Stromal cell of bone marrow (primary cell): ENCODE measurements around the gene AHSP.
"Not testable (repeated sequence)": the region's sequence is repeated elsewhere in the genome, so short reads cannot be mapped to it uniquely, and the experiment has no call there.

Experiments used
- DNase-seq: peaks from one replicate; pipeline ENCODE4 v3.0.0-alpha.2; 2012; ENCODE audit warnings: low read depth

The AHSP gene

GRCh38 chr16:31501226-31501965 is 26.3 kb upstream of the AHSP start:
- no peak for DNase-seq

GRCh38 chr16:31501966-31502348 is 25.7 kb upstream of the AHSP start:
- DNase-seq = no peak

- DNase-seq = peak; percentile 41
These were observed 24.7 kb upstream of the AHSP start for GRCh38 chr16:31502981-31503380.

DNA sequence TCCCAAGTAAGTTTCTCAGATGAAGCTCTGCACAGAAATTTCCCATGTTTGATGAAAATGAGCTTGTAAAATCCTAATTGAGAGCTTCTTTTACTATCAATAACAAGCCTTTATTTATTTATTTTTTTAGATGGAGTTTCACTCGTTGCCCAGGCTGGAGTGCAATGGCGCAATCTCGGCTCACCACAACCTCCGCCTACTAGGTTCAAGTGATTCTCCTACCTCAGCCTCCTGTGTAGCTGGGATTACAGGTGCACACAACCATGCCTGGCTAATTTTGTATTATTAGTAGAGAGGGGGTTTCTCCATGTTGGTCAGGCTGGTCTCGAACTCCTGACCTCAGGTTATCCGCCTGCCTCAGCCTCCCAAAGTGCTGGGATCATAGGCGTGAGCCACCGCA is 24.1 kb upstream of the AHSP start:
- DNase-seq = not testable (repeated sequence)

DNA sequence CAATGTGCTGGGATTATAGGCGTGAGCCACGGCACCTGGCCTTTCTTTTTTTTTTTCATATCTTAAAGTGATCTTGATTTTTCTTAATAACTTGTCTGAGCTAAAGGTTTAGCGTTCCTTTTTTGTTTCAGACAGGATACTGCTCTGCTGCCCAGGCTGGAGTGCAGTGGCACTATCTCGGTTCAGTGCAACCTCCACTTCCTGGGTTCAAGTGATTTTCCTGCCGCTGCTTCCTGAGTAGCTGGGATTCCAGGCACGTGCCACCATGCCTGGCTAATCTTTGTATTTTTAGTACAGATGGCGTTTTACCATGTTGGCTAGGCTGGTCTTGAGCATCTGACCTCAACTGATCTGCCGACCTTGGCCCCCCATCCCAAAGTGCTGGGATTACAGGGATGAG is 23.5 kb upstream of the AHSP start:
- DNase-seq = no peak

DNA sequence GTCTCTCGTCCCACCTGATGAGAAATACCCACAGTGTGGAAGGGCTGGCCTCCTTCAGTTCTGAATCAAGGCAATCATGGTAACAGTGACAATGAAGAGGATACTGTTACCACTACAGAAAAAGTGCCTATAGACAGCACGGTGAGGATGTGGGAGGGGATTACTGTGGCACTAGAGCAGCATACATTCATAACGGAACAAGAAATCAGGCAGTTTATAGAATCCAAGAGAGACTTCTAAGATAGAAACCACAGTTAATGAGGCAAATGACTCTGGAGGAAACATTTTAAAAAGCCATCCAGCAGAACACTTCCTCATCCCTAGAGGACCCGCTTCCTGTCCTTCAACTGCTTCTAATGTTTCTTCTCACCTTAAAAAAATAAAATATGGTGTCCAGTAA is 22.2 kb upstream of the AHSP start:
- no peak for DNase-seq

GRCh38 chr16:31507617-31507928 is 20.1 kb upstream of the AHSP start:
- no peak for DNase-seq

DNA sequence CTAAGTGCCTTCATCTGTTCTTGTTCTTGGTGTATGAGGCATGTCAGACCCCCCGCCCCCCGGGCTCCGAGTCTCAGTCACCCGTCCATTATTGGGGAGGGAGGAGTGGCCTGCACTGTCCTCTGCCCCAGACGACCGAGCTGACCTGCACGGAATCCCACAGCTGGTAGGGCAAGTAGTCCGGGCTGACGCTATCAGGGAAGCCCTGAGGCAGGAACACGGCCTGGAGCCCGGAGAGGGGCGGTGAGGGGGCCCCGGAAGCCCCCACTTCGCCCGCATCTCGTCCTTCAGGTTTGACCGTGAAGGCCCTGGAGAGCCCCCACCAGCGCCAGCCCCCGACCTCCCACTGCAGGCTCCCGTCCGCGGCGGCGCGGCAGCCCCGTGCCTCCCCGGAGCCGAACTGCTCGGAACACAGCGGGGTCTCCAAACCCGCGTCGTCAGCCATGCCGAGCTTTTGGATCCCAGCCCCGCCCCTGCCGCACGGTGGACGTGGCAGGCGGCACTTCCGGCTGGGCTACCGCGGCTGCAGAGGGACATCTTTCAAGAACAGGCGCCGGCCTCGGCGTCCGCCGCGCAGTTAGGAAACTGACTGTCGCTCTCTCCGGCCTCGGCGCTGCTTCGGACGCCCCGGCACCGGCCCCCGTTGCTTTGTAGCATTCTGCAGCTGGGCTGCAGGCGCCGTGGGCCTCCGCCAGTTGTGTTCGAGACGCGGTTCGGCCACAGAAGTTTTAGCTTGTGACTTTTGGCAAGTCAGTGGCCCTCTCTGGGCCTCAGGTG is 19.6 kb upstream of the AHSP start, which contains the start of gene RUSF1:
RUSF1 (minus strand) TSS at position 463 of the 777 bp plus-strand sequence; CDS start at position 445, 18 bp downstream.
- DNase-seq = peak; percentile 77

DNA sequence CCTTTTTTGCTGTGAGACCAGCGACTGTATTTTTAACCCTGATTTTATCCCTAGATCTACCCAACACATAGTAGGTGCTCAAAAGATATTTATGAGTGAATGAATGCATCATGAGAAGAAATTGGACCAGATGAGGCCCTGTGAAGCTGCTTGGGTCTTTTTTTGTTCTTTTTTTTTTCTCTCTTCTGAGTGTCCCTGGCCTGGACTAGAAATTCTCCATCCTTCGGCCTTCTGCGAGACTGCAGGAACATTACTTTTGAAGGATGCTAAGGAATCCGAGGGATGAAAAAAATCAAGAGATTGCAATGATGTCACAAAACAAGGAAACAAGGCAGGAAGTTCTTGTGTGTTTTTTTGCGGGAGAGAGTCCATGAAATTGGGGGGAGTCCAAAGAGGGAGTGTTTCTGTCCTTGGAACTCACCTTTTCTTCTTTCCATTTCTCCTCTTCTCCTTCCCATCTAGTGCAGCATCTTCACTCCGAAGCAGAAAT is 18.9 kb upstream of the AHSP start:
- DNase-seq = no peak

DNA sequence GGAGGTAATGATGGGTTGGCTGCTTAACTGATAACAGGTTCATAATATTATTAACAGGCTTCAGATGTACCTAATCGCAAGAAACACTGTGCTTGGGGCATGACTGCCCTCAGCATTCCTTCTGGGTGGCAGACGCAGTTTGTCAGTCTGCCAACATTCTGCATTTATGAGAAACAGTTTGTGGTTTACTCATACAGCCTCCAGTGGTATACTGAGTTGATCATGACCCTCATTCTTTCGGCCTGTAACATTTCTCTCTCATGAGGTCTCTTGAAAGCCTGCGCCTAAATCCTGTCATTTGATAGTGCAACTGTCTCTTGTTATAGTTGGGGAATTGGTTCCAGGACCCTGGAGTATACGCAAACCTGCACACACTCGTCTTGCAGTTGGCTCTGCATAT is 14.6 kb upstream of the AHSP start:
- DNase-seq = peak; percentile 30

DNA sequence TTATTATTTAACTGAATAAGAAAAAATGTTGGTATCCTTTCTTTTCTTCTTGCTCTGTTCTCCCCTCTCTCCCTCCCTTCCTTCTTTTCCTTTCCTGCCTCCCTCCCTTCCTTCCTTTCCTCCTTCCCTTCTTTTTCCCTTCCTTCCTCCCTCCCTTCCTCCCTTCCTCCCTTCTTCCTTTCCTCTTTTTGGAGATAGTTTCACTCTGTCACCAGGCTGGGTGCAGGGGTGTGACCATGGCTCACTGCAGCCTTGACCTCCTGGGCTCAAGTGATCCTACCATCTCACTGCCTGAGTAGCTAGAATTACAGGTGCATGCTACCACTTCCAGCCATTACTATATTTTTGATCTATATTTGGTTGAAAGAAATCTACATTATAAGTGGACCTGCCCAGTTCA is 13.8 kb upstream of the AHSP start:
- DNase-seq = no peak

- DNase-seq = no peak
These were observed 9.8 kb upstream of the AHSP start for GRCh38 chr16:31517800-31518402.

DNA sequence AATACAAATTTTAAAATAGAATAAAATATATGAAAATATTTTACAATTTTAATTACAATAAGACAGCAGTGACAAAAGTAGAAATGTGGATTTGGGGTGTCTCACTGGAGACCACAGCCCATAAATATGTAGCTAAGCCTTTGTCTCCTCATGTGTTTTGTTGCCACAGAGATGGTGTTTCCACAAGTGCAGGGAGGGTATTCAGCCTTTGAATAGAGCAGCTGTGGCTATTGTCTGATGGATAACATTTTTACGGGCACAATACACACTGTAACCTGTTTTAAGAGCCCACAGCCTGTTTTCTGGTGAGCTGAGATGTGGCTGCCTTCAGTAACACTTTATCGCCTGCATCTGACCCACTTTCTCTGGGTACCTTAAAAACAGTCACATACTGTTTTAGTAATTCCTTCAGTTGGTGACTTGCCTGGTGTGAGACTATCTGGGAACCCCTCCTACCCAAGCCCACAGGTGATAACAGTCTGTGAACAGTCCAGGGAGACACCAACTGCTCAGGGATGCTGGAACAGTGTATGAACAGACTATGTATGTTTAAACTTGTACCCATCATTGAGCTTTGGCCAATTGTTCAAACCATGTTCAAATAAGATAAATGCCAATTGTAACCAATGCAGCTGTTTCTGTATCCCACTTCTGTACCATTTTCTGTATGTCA is 7.8 kb upstream of the AHSP start:
- no peak for DNase-seq

DNA sequence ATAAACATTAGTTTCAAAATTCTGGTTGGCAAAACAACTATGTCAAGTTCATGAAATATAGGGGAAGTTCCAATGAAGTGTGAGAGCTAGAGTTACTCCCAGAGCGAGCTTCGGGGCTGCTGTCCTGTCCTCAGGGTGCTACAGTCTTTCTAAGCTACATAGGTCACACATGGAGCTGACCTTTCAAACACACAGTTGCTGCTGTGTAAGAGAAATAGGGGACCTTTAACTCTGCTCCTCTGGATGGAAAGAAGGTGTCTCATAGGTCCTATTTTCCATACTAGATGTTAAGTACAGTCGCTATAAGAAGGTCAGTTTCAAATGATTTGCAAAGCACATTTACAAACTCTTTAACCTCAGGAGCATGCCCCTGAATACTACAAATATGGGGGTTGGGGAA is 6.3 kb upstream of the AHSP start:
- DNase-seq = no peak

- no peak for DNase-seq
These were observed 5.6 kb upstream of the AHSP start for GRCh38 chr16:31522071-31522470.

- not testable (repeated sequence) for DNase-seq
These were observed 3.9 kb upstream of the AHSP start for GRCh38 chr16:31523768-31524167.

GRCh38 chr16:31525113-31525512 is 2.6 kb upstream of the AHSP start:
- no peak for DNase-seq

DNA sequence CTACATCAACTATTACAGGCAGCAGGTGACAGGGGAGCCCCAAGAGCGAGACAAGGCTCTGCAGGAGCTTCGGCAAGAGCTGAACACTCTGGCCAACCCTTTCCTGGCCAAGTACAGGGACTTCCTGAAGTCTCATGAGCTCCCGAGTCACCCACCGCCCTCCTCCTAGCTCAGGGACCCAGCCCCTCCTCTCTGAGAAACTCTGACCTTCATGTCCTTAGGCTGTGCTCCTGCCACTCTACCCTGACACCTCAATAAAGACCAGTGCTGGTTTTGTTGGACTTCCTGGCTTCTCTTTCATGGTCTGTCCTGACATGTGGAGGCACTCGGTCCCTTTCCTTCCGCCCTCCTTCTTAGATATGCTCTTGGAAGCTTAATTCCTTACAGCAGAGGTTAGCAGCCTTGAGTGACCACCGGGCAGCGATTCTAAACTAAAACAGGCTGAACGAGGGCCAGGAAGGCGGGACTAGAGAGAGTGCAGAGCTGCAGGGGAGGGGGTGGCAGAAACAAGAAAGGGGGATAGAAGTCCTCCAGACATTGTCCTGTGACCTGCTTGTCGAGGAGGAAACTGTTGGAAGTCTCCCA is 915 bp downstream of the AHSP start:
- DNase-seq = no peak

DNA sequence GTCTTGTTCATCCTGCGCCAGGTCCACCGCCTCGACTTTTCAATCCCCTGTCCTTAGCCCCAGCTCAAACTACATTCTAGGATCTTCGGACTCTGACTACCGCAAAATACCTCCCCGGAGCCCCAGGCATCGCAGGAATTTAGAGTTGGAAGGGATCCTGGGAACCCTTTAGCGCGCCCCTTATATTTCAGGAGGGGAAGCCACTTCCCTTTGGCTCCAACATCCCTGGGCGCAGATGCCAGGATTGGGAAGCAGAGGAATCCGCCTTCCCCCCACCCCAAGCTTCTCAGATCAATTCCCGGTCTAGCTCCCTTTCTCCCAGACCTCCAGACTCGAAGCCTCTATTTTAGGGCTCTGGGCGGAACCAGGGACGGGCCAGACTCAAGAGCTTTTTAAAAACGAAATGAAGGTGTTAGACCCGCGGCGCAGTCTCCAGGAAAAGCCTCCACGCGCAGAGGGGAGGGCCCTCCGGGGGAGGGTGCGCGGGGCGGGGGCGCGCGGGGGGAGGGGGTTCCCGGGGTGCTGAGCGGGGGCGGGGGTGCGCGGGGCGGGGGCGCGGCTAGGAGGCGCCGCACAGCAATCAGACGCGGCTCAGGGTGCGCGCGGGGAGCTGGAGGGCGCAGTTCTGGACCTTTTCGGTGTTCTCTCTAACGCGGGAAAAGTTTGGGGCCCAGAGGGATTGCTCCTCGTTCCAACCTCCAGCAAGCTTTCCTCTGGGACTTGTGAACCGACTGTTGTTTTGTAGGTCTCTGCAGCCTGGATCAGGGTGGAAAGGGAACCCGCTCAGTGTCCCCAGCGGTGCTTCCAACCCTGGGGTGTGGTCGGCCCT is 1.6 kb downstream of the AHSP start:
- DNase-seq = no peak

DNA sequence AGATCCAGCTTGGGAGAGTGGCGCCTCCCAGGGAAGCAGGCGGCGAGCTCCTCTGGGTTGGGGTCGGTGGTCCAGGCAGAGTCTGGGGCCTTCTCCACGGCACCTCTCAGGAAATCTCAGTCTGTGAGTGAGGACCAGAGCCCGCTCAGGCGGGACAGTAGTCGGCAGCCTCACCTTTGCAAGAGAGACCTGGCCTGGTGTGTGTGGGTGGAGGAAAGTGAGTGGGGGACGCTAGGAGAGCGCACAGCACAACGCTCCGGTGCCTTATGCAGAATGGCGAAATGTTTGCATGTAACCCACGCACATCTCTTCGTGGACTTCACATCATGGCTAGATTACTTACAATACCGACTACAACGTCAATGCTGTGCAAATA is 2.2 kb downstream of the AHSP start:
- no peak for DNase-seq

DNA sequence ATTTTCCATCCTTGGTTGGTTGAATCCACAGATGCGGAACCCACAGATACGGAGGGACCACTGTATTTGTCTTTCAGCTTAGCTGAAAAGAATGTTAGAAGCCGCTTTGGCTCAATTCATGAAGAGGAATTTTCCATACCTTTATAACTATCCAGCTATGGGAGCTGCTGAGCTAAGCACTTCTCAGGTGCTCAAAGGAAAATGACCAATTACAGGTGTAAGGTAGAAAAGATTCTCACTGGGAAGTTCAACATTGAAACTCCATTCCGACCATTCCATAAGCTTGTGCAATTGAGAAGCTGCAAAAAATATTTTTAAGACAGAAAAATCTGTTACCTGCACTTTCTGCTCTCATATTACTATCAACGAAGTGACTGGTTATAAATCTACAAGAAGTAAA is 2.7 kb downstream of the AHSP start:
- no peak for DNase-seq
